NCI-H2196 (cell line): Measurements from ENCODE around the gene NARF.
"Not testable (repeated sequence)": the region's sequence is repeated elsewhere in the genome, so short reads cannot be mapped to it uniquely, and the experiment has no call there.

Experiments
- DNase-seq: peaks from one replicate; lab custom pipeline; 2025; ENCODE audit not compliant: unreplicated experiment; lab: John Stamatoyannopoulos, UW

Gene NARF

DNA sequence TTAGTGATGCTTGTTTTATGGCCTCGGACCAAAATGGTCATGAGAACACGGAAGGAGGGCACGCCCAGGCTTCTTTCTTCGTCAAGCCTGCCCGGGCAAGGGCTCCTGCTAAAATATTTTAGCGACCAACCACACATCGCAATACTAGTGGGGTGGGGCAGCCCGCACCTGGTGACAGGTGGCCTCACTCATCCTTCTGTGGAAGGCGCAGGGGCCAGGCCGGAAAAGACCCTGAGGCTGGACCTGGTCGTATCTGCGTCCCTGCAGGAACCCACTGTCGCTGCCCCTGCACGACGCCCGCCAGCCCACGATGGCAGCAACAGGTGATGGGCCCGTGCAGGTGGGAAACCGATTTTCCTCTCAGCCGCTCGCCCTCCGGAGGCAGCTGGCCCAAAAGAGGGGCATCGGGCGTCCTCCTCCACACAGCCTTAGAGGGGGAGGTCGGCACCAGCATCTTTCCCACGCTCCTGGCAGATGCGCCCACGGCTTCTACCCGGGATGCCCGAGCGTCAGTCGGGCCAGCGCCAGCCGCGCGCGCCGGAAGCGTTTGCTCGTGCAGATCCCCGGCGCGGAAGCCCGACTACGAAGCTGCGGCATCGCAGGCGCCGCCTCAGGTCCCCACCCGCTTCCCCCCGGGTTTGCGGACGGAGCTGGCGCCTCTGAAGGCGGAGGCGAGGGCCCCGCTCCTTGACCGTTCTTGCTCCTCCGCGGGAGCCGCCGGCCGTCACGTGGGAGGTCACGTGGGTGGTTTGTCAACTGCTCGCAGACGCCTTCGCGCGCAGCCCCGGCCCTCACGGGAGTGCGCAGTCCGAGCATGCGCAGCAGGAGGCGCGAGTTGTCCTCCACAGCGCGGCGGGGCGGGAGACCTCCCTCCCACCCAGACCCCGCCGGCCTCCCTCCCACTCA, 38.2 kb downstream of the NARF start:
- peak; percentile 99 for DNase-seq

DNA sequence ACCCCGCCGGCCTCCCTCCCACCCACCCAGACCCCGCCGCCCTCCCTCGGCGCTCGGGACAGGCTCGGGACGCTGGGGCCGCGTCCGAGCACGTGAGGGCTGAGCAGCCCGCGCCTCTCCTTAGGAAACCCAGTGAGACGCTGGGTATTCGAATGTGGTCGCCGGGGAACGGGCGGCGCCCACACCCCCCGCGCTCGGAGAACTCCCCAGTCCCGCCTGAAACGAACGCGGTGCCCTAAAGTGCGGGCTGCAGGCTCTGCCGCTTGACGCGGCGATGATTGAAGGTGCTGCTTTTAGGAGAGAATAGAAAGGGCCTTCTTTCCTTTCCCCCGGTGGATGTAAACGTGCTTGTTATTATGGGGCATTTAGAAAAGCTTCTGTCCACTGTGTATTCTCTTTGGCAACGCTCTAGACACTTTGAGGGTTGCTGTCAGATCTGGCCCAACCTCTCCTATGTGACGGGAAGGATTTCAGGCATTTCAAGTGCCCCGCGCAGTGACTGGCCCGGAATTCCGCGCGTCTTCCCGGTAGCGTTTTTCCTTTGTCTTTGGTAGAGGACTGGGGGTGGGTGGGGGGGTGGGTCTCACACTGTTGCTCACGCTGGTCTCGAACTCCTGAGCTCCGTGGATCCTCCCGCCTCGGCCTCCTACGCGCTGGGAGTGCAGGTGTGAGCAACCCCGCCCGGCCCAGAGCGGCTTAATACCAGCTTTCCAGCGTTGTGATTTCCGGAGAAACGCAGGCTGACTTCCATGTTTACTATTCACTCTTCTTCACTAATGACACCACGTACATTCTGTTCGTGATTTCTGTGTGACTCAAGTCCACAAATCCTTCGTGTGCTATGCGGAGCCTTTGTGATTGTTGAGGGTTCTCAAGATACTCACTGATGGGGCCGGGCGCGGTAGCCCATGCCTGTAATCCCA, 39.2 kb downstream of the NARF start:
- DNase-seq, result peak; percentile 83

DNA sequence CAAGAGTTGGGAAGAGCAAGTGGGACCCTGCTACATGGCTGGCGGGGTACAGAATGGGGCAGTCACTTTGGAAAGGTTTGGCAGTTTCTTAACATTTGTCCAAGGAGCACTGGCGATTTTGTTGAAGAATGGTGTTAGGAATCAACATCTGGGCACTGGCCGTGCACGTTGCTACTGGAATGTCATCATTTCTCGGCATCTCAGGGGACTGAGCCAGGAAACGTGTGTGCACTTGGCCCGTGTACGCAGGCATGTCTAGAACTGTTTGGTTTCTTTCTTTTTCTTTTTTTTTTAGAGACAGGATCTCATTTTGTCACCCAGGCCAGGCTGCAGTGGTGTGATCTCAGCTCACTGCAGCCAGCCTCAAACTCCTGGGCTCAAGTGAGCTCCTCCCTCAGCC, 43.7 kb downstream of the NARF start:
- DNase-seq, result no peak

DNA sequence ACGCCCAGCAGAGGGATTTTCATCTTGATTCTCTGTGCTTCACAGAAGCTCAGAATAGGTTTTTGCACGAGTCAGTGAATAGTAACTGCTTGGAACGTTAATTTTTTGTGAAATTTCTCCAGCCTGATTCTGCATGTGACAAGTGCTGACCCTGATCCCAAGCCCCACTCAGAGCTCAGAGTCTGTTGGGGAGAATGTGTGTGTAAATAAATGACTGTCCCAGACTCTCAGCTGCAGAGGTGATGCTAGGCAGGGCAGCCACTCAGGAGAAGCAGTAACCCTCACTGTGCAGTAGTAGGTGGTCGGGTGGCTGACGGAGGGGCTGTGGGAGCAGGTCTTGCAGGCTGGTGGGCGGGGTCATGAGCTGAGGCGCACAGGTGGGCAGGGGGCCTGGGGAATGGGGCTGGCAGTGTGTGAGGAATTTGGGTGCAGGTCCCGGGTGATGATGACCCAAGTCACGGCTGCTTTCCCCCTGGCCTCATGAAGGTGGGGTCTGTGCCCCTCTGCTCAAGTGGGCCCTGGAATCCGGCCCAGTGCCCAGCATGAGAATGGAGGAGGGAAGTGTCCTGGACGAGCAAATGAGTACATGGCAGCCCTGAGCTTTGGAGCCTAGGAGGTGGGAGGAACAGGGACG, 44.7 kb downstream of the NARF start:
- DNase-seq, result no peak

DNA sequence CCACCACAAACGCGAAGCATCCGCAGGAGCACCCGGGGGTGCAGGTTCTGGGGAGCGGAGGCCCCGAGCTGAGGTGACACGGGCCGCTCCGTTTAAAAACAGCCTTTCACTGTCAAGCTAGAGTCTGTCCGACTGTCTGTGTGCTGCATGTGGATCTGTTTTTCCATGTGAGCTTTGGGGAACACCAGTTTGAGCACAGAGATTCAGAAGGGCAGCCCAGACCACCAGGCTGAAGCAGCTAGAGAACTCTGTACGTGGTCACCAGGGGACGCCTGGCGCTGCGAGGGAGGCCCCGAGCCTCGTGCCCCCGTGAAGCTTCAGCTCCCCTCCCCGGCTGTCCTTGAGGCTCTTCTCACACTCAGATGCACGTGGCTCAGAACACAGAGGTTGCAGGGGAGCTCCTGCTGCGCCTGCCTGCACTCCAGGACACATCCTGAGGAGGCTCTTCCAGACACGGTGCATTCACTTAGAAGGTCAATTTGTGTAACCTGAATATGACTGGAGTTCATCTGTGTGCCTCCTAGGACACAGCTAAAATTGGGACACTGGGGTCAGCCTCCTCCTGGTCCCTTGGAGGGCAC, 45.3 kb downstream of the NARF start:
- no peak for DNase-seq

DNA sequence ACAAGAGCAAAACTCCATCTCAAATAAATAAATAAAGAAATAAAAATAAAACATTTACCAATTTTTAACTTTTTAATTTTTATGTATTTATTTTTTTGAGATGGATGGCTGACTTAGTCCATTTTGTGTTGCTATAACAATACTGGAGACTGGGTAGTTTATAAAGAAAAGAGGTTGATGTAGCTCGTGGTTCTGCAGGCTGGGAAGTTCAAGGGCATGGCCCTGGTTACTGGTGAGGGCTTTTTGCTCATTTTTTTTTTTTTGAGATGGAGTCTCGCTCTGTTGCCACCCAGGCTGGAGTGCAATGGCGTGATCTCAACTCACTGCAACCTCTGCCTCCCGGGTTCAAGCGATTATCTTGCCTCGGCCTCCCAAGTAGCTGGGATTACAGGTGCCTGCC, 46.8 kb downstream of the NARF start:
- no peak for DNase-seq

DNA sequence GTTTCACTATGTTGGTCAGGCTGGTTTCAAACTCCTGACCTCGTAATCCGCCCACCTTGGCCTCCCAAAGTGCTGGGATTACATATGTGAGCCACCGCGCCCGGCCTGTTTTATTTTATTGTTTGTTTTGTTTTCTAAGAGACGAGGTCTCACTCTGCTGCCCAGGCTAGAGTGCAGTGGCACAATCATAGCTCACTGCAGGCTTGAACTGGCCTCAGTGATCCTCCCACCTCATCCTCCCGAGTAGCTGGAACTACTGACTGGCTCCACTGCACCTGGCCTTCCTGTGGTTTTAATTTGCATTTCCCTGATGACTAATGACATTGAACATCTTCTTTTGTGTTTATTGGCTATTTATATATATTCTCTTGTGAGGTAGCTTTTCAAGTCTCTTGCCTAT, 47.9 kb downstream of the NARF start:
- peak; percentile 50 for DNase-seq

DNA sequence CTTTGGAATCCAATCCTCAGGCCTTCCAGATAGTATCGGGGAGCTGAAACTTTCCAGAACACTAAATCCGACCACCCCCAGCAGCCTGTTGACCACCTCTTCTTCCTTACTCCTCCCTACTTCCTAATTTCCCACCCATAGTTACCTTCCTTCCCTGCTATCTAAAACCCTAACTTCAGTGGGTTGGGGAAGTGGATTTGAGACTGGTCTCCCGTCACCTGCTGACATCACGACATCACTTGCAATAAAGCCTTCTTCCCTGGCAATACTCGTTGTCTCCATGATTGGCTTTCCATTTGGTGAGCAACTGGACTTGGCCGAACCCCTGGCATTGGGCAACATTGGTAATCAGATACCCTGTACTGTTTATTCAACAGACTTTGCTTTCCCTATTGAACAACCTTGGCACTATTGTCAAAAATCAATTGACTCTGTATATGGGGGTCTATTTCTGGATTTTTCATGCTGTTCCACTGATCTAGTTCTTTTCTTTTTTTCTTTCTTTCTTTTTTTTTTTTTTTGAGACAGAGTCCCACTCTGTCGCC, 49.2 kb downstream of the NARF start:
- peak; percentile 40 for DNase-seq

DNA sequence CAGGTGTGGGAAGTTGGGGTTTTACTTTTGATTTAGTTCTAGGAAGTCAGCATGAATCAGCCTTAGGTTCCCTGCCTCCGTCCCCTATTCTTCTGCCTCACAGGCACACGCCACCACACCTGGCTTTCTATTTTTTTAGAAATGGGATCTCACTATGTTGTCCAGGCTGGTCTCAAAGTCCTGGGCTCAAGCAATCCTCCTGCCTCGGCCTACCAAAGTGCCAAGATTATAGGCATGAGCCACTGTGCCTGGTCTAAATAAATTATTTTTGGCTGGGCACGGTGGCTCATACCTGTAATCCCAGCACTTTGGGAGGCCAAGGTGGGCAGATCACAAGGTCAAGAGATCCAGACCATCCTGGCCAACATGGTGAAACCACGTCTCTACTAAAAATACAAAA, 53.1 kb downstream of the NARF start:
- not testable (repeated sequence) for DNase-seq

DNA sequence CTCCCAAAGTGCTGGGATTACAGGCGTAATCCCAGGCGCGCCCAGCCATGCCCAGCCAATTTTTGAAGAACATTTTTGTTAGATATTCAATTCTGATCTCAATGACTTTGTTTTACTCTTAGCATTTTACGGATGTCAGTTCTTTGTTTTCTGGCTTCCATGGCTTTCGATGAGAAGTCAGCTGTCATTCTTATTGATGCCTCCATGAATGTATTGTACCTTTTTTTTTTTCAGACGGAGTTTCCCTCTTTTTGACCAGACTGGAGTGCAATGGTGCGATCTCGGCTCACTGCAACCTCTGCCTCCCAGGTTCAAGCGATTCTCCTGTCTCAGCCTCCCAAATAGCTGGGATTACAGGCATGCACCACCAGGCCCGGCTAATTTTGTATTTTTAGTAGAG, 55.3 kb downstream of the NARF start:
- not testable (repeated sequence) for DNase-seq

DNA sequence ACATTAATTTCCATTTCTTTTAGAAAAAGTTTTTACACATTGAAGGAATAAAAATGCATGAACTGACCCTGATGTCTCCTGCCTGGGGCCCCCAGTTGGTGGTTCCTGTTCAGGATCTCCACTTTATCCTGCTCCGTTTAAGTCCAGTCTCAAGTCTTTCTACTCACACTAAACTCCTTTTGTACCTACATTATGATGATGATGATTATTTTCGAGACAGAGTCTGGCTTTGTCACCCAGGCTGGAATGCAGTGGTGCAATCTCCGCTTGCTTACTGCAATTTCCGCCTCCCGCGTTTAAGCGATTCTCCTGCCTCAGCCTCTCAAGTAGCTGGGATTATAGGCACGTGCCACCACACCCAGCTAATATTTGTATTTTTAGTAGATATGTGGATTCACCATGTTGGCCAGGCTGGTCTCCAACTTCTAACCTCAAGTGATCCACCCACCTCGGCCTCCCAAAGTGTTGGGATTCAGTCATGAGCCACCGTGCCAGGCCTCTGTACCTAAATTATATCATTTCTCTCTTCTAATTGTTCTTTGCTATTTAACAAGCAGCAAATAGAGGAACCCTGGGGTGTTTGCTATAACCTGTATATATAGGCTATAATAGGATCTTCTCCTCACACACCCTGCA, 58.8 kb downstream of the NARF start:
- no peak for DNase-seq

DNA sequence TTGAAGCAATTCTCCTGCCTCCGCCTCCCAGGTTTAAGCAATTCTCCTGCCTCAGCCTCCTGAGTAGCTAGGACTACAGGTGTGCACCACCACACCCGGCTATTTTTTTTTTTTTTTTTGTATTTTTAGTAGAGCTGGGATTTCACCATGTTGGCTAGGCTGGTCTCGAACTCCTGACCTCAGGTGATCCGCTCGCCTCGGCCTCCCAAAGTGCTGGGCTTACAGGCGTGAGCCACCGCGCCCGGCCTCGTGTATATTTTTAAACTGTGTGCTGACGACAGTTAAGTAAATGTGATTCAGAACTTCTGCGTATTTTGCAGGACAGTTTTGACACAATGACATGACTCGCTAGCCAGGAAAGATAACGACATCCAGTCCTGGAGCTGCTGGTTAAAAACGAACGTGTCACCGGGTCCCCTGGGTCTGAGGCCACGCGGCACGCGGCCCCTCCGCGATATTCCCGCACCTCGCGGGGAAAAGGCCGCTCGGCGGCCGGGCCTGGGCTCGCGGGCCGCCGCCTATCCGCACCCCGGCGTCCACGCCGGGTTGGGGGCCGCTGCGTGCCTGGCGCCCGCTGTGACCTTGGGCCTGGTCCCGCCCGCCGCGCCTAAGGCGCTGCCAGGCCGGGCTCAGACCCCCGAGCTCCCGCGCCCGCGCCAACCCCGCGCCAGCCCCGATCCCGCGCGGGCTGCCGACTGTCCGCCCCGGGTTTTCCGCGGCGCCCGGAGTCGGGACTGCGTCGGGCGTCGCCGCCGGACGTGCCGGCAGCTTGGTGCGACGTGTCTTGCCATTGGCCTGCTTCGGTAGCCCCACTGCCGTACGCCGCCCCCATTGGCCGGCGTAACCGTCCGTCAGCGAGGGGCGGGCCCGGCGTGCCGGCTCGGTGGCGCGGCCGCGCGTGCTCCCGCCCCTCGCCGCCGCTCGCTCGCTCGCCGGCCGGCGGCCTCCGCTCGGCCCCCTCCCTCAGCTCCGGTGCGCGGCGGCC, 60.6 kb downstream of the NARF start, which contains the start of gene FOXK2:
FOXK2 (plus strand) TSS at position 907 of the 985 bp plus-strand sequence. CDS start 157 bp downstream, outside the sequence.
- peak; percentile 99 for DNase-seq

DNA sequence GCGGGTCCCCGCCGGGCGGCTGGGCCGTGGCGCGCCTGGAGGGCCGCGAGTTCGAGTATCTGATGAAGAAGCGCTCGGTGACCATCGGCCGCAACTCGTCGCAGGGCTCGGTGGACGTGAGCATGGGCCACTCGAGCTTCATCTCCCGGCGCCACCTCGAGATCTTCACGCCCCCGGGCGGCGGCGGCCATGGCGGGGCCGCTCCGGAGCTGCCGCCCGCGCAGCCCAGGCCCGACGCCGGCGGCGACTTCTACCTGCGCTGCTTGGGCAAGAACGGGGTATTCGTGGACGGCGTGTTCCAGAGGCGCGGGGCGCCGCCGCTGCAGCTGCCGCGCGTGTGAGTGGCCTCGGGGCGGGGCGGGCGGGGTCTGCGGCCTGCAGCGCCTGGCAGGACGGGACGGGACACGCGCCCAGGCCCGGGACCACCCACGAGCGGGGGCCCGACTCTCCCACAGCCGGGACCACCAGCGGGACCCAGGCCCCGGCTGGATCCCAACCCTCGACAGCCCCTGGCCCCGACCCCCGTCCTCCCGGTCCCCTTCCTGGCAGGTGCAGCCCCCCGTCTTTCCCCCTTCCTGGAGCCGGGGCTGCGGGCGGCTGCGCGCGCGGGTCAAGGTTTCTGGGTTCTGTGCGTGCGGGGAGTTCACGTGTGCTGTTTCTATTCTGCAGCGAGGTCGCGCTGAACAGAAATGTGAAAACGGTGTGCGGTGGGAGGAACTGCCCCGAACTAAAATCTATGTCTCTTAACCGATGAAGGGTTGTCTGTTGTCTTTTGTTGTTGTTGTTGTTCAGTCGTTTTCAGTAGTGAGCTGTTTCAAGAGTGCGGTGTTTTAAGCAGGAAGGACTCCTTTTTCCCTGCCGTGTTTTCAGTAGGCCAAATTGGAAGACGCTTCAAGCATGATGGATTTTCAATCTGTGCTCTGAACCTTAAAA, 61.7 kb downstream of the NARF start:
- DNase-seq, result peak; percentile 37

DNA sequence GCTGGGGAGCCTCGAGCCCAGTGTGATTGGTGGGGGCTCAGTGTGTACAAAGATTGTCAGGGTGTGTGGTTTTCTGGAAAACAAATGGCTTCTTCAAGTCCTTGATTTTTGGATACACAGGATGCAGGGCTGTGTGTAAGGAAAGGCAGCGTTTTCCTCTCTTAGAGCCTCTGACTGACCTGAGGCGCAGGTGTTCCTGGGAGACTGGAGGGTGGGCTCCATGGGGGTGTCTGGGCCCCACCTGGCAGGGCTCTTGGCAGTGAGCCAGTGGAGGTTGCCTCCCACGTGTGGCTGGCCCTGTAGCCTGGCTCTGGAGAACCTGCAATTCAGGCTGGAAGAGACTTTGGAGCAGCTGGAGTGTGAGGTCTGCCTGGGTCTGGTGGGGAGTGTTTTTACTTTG, 66.0 kb downstream of the NARF start:
- DNase-seq, result no peak

DNA sequence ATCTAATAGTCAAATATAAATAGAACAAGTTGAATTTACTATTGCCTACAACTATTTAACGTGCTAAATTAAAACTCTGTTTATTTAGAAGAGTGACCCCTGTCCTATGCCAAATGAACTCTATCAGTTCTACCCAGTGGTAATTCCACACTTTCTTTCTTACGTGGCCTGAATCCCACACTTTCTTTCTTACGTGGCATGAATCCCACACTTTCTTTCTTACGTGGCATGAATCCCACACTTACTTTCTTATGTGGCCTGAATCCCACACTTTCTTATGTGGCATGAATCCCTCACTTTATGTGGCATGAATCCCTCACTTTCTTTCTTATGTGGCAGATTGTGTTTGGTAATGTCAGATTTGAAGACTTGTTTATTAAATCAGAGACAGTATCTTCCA, 67.2 kb downstream of the NARF start:
- no peak for DNase-seq

DNA sequence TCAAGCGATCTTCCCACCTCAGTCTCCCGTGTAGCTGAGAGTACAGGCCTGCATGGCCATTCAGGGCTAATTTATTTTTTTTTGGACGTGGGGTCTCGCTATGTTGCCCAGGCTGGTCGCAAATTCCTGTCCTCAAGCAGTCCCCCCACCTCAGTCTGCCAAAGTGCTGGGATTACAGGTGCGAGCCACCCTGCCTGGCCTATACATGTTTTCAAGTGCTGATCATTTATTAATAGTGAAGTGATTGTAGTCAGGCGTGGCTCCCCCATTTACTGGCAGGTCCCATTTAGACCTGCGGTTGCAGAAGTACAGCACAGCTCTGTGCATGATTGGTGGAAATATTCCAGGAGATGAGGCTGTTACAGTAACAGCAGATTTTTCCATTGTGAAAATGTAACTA, 69.4 kb downstream of the NARF start:
- DNase-seq, result no peak

DNA sequence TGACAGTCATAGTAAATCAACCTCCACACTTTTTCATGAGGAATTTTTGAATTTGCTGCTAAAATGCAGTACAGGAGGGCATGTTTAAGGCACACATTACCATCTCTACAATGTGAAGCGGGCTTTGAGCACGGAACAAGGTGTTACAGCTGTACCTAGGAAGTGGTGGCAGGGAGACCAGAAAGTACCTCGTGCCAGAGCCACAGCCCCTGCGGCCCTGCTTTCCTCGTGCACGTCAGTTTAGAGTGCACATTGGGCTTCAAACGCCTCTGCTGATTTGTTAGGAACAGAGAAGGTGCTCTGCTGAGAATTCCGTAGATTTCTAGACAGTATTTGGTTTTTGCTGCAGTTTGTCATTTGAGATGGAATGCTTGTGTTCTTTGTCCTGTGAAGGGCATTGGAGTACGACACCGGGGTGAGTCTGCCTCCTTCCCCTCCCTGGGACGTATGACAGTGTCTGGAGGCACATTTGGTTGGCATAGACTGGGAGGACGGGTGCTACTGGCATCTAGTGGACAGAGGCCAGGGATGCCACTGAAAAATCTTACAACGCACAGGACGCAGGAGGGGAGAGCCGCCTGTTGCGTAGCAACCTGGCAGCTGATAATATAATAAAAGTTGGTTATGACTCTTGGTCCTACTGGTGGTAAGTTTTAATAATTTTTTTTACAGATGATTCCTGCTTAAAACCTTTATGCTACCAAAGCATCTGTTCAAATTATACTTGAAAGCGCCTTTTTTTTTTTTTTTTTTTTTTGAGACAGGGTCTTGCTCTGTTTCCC, 70.1 kb downstream of the NARF start:
- DNase-seq, result peak; percentile 94
